RPMI8226 (cell line): Measurements from ENCODE around the gene CSRNP3.

Experiments used
- DNase-seq: peaks from one replicate; pipeline ENCODE4 v3.0.0-alpha.2; 2015

The CSRNP3 gene, protein sequence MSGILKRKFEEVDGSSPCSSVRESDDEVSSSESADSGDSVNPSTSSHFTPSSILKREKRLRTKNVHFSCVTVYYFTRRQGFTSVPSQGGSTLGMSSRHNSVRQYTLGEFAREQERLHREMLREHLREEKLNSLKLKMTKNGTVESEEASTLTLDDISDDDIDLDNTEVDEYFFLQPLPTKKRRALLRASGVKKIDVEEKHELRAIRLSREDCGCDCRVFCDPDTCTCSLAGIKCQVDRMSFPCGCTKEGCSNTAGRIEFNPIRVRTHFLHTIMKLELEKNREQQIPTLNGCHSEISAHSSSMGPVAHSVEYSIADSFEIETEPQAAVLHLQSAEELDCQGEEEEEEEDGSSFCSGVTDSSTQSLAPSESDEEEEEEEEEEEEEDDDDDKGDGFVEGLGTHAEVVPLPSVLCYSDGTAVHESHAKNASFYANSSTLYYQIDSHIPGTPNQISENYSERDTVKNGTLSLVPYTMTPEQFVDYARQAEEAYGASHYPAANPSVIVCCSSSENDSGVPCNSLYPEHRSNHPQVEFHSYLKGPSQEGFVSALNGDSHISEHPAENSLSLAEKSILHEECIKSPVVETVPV

DNA sequence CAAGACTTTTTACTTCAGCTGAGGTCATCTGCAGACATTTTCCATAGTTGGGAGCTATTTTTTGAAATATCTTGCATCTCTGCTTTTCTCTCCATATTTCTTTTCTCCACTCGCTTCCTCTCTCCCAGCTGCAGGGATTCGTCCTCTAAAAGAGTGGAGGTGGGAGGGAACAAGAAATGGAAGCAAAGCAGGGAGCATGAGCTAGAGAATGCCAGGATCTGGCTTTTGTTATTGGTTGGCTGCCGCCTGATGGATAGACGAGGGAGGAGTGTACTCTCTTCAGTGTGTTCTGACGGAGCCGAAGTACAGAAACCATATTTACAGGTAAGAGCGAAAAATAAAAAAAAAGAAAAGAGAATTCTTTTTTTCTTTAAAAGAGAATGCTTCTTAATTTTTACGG lies at the start of gene CSRNP3:
Gene CSRNP3, plus strand, starts transcription at position 282 of the 400 bp plus-strand sequence. CDS start 125,368 bp downstream, outside the sequence.
- DNase-seq, result no peak

DNA sequence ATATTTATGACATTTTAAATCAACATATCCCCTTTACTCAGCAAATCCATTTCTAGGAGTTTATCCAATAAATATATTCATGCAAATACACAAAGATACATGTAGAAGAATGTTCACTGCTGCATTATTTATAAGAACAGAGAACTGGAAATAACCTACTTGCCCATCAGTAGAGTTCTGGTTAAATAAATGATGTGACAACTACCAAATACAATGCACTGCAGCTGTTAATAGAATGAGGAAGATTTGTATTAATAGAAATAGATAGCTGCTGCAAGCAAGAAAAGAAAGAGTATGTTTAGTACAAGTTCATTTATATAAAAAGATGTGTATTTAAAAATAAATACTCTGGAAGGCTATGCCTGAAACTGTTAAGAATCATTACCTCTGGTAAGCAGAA lies 49.3 kb upstream of the CSRNP3 start:
- DNase-seq, result no peak

DNA sequence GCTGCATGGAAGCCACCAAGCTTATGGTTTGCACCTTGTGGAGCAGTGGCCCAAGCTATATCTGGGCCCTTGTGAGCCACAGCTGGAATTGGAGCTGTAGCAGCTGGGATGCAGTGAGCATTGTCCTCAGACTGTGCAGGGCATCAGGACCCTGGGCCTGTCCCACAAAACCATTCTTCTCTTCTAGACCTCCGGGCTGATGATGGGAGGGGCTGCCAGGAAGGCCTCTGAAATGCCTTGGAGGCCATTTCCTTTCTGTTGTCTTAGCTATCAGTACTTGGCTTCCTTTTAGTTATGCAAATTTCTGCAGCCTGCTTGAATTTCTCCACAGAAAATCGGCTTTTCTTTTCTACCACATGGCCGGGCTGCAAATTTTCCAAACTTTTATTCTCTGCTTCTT lies 46.4 kb upstream of the CSRNP3 start:
- DNase-seq, result no peak

GRCh38 chr2:165425556-165425955 lies 43.9 kb upstream of the CSRNP3 start:
- DNase-seq, result no peak

- DNase-seq, result no peak
These were observed 41.8 kb upstream of the CSRNP3 start for GRCh38 chr2:165427686-165428085.

DNA sequence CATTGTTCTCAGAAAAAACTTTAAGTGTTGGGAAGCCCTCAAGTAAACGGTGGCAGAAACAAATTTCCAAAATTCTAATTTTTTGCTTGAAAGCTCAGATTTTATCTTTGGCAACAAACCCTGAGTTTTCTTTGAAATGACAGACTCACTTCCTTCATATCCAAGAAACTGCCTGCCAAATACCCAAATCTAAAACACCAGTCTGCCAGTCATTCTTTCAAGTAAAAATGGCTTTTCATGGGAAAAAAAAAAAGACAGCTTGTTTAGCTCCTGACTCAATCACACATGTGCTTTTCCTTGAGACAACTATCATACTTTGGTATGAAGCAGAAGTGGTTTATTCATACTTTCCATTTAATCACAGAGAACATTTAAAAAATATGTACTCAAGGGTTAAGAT lies 40.6 kb upstream of the CSRNP3 start:
- no peak for DNase-seq

- no peak for DNase-seq
These were observed 38.5 kb upstream of the CSRNP3 start for GRCh38 chr2:165431014-165431413.

DNA sequence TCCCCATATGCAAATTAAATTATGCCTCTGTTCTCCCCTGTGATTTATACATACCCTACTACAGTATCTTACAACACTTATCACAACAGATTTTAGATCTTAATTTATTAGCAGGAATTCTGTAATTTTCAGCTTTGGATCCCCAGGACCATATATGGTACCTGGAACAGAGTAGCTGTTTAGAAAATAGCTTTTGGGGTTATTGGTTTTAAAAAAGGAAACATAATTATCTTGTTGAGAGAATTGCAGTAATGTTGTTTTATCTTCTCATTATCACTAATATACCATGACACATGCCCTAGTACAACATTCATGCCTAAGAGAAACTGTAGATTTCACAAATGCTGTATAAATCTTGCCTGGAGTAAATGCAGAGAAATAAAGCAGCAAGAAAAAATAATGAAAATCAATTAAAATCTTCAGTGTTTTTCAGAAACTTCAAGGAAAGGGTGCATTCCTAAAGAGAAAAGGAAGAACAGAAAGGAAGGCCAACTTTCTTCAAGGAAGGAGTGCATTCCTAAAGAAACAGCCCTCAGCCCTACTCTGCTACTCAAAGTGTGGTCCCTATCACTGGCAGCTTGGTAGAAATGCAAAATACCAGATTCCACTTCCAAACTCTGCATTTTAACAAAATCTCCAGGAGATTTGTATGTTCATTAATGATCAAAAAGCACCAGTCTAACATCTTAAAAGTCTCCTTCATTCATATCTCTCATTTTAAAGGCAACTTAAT lies 37.1 kb upstream of the CSRNP3 start:
- no peak for DNase-seq

- no peak for DNase-seq
These were observed 34.5 kb upstream of the CSRNP3 start for GRCh38 chr2:165434865-165435496.

GRCh38 chr2:165435611-165436010 lies 33.9 kb upstream of the CSRNP3 start:
- no peak for DNase-seq

DNA sequence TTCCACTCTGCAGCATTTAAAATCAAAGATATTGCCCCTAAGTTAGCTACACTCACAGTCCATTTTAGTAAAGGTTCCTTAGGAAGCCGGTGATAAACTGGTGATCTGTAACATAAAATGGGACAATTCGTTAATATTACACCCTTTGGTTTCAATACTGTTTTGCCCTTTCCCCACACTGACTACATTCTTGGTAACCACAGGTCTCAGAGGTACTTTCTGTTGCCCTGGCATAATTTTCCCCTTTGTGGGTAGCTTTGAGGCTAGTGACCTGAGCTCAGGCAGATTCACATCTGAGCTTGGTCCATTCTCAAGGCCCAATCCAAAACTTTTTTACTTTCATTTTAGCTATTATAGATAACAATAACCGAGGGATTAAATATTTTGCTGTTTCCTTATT lies 32.9 kb upstream of the CSRNP3 start:
- DNase-seq, result no peak

DNA sequence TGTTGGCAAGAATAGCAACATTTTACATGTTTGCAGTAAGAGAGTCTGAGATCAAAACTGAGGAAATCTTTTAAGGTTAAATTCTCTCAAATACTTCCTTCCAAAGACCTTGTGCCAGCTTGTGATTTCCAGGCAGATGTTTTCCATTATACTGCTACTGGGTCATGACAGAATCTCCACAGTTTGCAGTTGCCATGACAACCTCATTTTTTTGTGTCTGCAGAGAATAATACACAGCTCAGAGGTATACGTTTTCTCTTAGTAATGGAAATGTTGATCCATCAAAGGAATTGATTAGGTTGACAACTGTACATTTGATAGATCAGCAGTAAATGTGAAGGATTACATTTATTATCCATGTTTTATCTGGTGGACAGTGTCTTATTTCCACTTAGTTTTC lies 29.1 kb upstream of the CSRNP3 start:
- no peak for DNase-seq

DNA sequence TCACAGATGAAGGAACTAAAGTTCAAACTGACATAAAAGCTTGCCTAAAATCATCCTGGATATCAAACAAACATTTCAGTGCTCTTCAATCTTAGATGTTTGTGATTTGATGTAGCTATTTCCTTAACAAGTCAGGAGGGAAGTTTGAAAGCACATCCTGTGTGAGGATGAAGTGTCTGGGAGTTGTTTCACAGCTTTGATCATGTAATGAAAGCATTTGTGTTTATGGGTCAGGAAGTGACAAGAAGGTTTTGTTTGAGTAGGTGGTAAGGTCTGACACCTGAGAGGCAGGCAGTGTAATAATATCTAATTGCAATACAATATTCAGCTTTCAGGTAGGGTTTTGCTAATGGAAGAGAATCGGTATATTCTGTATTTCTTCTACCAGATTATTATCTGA lies 26.0 kb upstream of the CSRNP3 start:
- no peak for DNase-seq

- no peak for DNase-seq
These were observed 21.1 kb upstream of the CSRNP3 start for GRCh38 chr2:165448406-165448805.

- DNase-seq, result no peak
These were observed 19.3 kb upstream of the CSRNP3 start for GRCh38 chr2:165450156-165450555.

- DNase-seq, result no peak
These were observed 17.2 kb upstream of the CSRNP3 start for GRCh38 chr2:165452327-165452726.

- no peak for DNase-seq
These were observed 15.9 kb upstream of the CSRNP3 start for GRCh38 chr2:165453561-165454094.

DNA sequence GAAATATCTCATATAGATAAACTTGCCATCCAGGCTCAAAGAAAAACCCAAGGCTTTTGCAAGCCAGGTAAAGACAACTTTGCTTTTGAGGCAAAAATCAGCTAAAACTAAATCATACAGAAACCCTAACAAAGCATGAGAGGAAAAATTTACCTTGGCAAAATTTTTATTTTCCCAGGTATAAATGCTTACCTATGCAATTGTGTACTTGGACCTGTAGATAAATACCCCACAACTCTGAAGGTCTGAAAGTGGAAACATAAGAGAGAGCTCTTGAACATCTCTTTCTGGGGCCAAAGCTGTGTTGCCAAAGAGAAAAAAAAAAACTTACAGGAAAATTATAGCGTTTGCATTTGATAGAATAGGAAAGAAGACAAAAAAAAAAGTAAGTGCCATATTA lies 14.6 kb upstream of the CSRNP3 start:
- DNase-seq, result no peak

- no peak for DNase-seq
These were observed 13.5 kb upstream of the CSRNP3 start for GRCh38 chr2:165456027-165456426.

- DNase-seq, result no peak
These were observed 7.1 kb upstream of the CSRNP3 start for GRCh38 chr2:165462443-165462842.

GRCh38 chr2:165466386-165466785 lies 3.1 kb upstream of the CSRNP3 start:
- DNase-seq, result no peak

DNA sequence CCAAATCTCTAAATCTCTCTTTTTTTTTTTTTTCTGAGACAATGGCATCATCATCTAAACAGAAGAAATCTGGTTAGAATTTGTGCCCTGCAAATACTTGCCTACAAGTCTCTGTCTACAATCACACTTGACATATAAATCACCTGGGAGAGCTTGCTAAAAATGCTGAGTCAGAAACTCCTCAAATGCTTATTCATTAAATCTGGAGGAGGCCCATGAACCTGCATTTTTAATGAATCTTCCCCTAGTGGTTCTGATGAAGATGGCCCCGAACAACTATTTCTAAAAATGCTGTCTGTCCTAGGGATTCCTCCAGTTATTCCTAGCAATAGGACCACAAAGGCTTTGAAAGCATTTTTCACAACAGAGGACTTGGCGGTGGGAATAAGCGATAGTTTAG lies 1.6 kb upstream of the CSRNP3 start:
- no peak for DNase-seq

- no peak for DNase-seq
These were observed 863 bp downstream of the CSRNP3 start for GRCh38 chr2:165470361-165470760.
